ENCODE results near the gene PGC. TPM values are rescaled to one million over a fixed set of nuclear protein-coding genes. Genes with fewer than 3 reads are reported as not detected.

Gene PGC
- total RNA-seq, 1 donor from 2014 or later, result not detected

DNA sequence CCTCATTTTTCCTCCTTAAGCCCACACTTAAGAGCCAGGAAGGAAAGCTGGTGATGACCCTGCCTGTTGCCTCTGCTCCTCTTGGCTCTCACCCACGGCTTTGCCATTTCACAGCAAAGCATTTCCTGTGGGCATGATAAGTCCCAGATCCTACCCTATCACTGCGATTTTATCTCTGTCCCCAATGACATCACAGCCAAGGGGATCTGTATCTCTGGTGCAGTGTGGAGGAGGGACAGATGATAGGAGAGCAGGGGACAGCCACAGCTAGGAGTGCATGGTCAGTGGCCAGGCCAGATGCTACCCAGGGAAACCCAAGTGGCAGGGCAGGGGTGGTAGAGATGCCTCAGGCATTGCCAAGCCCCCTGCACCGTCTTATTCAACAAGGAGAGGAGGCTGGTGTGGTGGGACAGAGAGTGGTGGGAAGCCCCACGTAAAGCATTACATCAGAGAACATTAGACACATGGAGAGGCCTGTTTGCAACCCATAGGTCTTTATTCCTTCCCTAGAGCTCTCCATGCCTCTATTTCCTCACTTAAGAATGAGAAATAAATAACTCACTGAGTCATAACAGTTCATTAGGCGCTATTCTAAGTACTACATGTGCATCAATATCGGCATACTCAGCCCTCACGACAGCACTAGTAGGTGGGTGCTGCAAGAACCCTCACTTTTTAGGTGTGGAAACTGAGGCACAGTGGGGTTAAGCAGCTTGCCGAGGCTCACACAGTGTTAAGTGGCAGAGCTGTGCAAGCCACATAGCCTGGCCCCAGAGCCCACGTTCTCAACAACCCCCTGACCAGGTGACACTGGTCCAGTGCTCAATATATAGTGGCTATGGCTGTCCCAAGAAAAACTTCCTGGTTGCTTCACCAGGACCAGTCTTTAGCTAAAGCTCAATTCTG lies 16.4 kb downstream of the PGC start:
- DNase-seq, result no peak

GRCh38 chr6:41729624-41730023 lies 17.6 kb downstream of the PGC start:
- DNase-seq, result no peak

GRCh38 chr6:41728954-41729353 lies 18.2 kb downstream of the PGC start:
- DNase-seq, result no peak

- peak; percentile 55 for DNase-seq
Measured at GRCh38 chr6:41728073-41728936, 18.9 kb downstream of the PGC start.

DNA sequence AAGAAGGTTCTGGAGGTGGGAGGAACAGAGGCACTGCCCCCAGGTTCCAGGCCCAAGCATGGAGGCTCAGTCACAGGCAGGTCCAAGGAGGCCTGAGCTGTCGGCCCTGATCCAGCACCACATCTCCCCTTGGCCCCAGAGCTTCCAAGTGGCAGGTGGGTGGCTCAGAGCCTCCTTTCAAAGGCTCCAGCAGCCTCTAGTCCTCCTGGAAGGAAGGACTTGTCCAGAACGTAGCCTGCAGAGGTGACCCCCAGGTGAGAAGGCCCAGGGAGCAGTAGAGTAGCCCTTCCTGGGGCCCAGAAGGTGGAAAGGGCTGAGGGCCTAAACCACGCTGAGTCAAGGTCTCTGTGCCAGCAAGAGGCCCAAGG lies 19.5 kb downstream of the PGC start:
- DNase-seq, result no peak

DNA sequence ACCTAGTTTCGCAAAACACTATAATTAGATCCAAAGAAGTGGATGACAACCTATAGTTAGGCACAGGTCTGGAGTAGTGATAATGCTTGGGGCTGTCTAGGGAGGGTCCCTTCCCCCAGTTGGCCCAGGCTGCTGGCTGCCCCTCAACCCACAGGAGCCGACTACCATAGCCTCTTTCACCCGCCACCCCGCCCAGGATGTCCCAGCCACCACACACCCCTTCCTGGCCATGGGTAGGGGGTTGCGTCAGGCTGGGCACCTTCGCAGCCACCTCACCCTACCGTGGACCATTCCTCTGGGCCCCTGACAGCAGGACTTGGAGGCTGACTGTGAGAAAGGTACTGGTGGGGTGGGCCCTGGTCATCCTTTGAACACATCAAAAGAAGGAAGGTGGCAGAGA lies 20.3 kb downstream of the PGC start:
- DNase-seq, result no peak

DNA sequence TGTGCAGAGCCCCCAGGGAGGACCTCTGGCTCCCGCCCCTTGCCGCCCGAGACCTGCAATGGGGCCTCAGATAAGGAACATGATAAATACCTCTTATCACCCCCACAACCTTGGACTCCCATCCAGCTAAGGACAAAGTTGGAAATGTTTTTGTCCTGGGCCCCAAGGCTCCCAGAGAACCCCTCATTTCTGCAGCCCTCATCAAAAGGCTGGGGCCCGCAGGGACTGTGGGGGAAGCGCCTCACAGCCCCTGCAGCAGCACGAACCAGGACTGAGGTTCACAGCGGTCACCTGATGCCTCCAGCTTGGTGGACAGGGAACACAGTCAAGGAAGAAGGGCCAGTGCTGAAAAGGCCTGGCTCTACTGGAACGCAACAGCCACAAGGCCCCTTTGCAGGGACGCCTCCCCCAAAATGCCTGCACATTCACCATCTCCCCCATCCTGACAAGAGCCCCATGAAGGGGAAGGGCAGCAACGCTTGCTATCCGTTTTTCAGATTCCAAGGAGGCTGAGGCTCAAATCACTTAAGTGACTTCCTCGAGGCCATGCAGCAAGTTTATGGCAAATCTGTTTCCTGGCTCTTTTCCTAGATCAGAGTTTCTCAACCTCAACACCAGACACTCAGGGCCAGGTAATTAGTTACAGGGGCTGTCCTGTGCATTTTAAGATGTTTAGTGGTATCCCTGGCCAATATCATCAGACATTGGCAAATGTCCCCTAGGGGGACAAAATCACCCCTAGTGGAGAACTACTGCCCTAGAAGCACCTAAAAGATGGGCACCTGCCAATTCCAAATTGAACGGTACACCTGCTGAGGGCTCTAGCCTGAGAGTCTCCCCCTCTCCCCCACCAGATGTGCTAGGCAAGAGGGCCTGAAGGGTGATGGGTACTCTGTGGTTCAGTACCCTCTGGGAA lies 22.4 kb downstream of the PGC start:
- no peak for DNase-seq

- no peak for DNase-seq
Measured at GRCh38 chr6:41724228-41724580, 23.0 kb downstream of the PGC start.

GRCh38 chr6:41723530-41724227 lies 23.5 kb downstream of the PGC start:
- DNase-seq, result peak; percentile 24

GRCh38 chr6:41722969-41723529 lies 24.1 kb downstream of the PGC start:
- no peak for DNase-seq

DNA sequence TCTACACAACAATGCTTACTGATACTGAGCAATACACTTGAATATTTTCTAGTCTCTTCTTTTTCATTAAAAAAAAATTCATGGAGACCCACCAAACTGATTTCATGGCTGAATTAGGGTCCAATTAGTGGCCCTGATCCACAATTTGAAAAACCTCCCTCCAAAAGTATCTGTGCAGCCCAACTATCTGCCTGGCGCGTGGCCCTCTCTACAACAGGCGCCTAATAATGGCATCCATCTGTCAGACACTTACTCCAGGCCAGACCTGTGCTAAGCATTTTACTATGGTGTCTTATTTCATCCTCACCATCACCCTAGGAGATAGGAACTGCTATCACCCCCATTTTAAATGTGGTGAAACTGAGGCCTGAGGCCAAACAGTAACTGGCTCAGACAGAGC lies 25.8 kb downstream of the PGC start:
- DNase-seq, result no peak

DNA sequence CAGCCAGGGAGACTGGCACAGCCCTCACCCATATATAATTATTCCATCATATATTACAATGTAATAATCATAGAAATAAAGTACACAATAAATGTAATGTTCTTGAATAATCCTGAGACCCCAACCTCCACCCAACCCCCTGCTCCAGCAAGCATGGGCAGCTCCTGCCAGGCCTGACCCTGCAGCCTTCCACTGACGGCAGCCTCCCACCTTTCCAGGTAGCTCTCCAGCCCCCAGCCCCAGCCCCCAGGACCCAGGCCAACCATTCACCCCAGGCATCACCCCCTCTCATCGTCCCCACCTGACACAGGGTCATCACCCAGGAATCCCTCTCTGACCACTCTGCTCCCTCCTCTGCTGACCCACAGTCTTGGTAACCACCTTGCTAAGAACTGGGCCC lies 26.4 kb downstream of the PGC start:
- no peak for DNase-seq

- no peak for DNase-seq
Measured at GRCh38 chr6:41720262-41720620, 27.0 kb downstream of the PGC start.

- DNase-seq, result no peak
Measured at GRCh38 chr6:41719436-41720261, 27.5 kb downstream of the PGC start.

DNA sequence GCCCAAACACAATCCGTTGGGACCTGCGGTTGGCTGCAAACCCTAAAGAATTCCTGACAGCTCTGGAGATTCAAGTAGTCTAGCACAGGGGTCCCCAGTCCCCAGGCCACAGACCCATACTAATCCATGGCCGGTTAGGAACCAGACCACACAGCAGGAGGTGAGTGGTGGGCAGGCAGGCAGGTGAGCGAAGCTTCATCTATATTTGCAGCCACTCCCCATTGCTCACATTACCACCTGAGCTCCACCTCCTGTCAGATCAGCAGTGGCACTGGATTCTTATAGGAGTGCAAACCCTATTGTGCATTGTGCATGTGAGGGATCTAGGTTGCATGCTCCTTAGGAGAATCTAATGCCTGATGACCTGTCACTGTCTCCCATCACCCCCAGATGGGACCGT lies 28.4 kb downstream of the PGC start:
- DNase-seq, result no peak

GRCh38 chr6:41717392-41717736 lies 29.8 kb downstream of the PGC start:
- no peak for DNase-seq

GRCh38 chr6:41716516-41717391 lies 30.4 kb downstream of the PGC start:
- no peak for DNase-seq

DNA sequence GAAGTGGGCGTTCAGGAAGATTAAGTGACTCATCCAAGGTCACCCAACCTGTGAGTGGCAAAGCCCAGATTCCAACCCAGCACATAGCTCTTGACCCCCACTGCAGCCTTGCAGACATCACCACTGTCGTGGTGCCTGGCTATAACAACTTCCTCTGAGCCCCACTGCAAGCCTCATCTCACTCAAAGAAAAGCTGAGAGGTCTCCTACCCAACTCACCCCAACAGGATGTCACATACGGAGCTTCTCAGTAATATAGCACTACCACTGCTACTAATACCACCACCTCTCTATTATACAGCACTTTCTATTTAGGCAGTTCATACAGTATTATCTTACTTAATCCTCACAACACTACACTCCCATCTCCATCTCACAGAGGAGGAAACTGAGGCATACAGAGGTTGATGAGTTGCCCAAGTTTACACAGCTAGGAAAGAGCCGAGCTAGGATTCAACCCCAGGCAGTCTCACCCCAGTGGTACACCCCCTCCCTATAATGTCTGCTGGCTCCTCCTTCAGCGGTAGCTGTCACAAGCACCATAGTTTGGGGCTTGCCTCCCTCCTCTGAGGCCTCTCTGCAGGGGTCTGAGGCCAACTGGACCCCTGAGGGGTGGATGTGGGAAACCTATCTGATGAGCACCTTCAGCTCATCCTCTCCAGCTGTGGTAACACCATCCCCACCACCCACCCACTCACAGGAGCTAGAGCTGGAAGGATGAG lies 31.2 kb downstream of the PGC start:
- no peak for DNase-seq

Measured in occipital lobe (tissue), 2 donors.